B cell (primary cell): Measurements from ENCODE around the gene FAM120B. TPM values are rescaled to one million over a fixed set of nuclear protein-coding genes. Genes with fewer than 3 reads are reported as not detected.
"Not testable (repeated sequence)": the region's sequence is repeated elsewhere in the genome, so short reads cannot be mapped to it uniquely, and the experiment has no call there.

ENCODE experiments used
- ATAC-seq: fragments of 200-7000 bp; cut with Tn5 transposase; one replicate; pipeline ENCODE4 v1.10.0; 2021; ENCODE audit warnings: low read depth, mild to moderate bottlenecking, moderate number of reproducible peaks, moderate library complexity
- CTCF ChIA-PET: fragments of 350-600 bp; sonication (Branson Sonifier 250); formaldehyde crosslinking; loops from one replicate; lab custom pipeline; 2021; ENCODE audit warnings: antibody characterized with exemption, inconsistent platforms; lab: Charles Lee
- POLR2A ChIA-PET: fragments of 350-600 bp; sonication (Branson Sonifier 250); formaldehyde crosslinking; loops from one replicate; lab custom pipeline; 2021; ENCODE audit warnings: antibody characterized with exemption; lab: Charles Lee
- DNase-seq: peaks from one replicate; pipeline ENCODE4 v3.0.0; 2013
- H2AFZ ChIP-seq: 2 replicates; pipeline ENCODE4 v1.6.1; 2012; ENCODE audit warnings: mild to moderate bottlenecking, low read depth, low read length; ENCODE audit not compliant: insufficient read depth, poor library complexity, severe bottlenecking
- H3K27ac ChIP-seq, 2 donors: 1 replicate in 1 of 2; 2 replicates in 1 of 2; pipeline ENCODE4 v1.5.1; 2012 to 2013; ENCODE audit warnings: low read length in 2 of 2, mild to moderate bottlenecking in 2 of 2, moderate library complexity in 1 of 2
- H3K27me3 ChIP-seq, 4 experiments: fragments of 200-600 bp in 1 of 4; sonication (generic) in 1 of 4; replicated peaks in 1 of 4; 1 replicate in 2 of 4; 2 replicates in 2 of 4; pipeline versions ENCODE4 v1.6.1 to v1.7.0; 2013 to 2016; ENCODE audit warnings: low read length in 3 of 4, mild to moderate bottlenecking in 2 of 4, mixed read lengths in 1 of 4, moderate library complexity in 1 of 4; ENCODE audit not compliant: insufficient read depth in 4 of 4, control insufficient read depth in 3 of 4; ENCODE audit errors: control extremely low read depth in 1 of 4
- H3K36me3 ChIP-seq, 2 experiments: replicated peaks in 1 of 2; 1 replicate in 1 of 2; 2 replicates in 1 of 2; pipeline versions ENCODE4 v1.6.1 to v1.7.1; 2013; ENCODE audit warnings: low read length in 1 of 2; ENCODE audit not compliant: insufficient read depth in 2 of 2, control insufficient read depth in 1 of 2; ENCODE audit errors: control extremely low read depth in 1 of 2, extremely low read depth in 1 of 2
- H3K4me1 ChIP-seq, 2 donors: fragments of 200-600 bp in 1 of 2; sonication (generic) in 1 of 2; 1 replicate in 1 of 2; 2 replicates in 1 of 2; pipeline versions ENCODE4 v1.5.1 to v1.6.1; 2013 to 2017; ENCODE audit warnings: low read length in 2 of 2; ENCODE audit not compliant: control insufficient read depth in 2 of 2, insufficient read depth in 2 of 2
- H3K4me2 ChIP-seq: replicated peaks from 2 replicates; pipeline ENCODE3; 2012; ENCODE audit warnings: mild to moderate bottlenecking, low read depth, low read length; ENCODE audit not compliant: poor library complexity, severe bottlenecking
- H3K4me3 ChIP-seq, 5 experiments: fragments of 200-600 bp in 1 of 5; sonication (generic) in 1 of 5; 1 replicate in 3 of 5; 2 replicates in 2 of 5; pipeline versions ENCODE4 v1.5.1 to v1.7.0; 2011 to 2016; ENCODE audit warnings: low read length in 4 of 5, mild to moderate bottlenecking in 4 of 5, low read depth in 2 of 5, control low read depth in 1 of 5, moderate library complexity in 1 of 5; ENCODE audit not compliant: insufficient read depth in 1 of 5; ENCODE audit errors: control extremely low read depth in 1 of 5, extremely low read depth in 1 of 5
- H3K79me2 ChIP-seq: fragments of 200-600 bp; sonication (generic); one replicate; pipeline ENCODE4 v1.6.0; 2016; ENCODE audit warnings: low read length; ENCODE audit not compliant: control insufficient read depth, insufficient read depth
- H3K9ac ChIP-seq: fragments of 200-600 bp; sonication (generic); 2 replicates; pipeline ENCODE4 v1.6.1; 2017; ENCODE audit warnings: mild to moderate bottlenecking, low read length, moderate library complexity
- H3K9me3 ChIP-seq, 3 donors: one replicate each; pipeline versions ENCODE4 v1.6.1 to v1.7.1; 2013; ENCODE audit warnings: low read length in 2 of 3; ENCODE audit not compliant: control insufficient read depth in 2 of 3, insufficient read depth in 1 of 3; ENCODE audit errors: control extremely low read depth in 1 of 3
- H4K20me1 ChIP-seq: 2 replicates; pipeline ENCODE4 v1.6.0; 2012; ENCODE audit warnings: mild to moderate bottlenecking, low read length; ENCODE audit not compliant: insufficient read depth, control insufficient read depth, poor library complexity, severe bottlenecking
- H3K27ac Mint-ChIP-seq: one replicate; pipeline ENCODE4 v1.8.0; 2021; ENCODE audit warnings: mixed read lengths
- H3K27me3 Mint-ChIP-seq: one replicate; pipeline ENCODE4 v1.8.0; 2021; ENCODE audit warnings: mixed read lengths
- H3K4me1 Mint-ChIP-seq: one replicate; pipeline ENCODE4 v1.8.0; 2021; ENCODE audit warnings: mixed read lengths
- H3K4me3 Mint-ChIP-seq: one replicate; pipeline ENCODE4 v1.8.0; 2021; ENCODE audit warnings: mixed read lengths
- H3K9me3 Mint-ChIP-seq: one replicate; pipeline ENCODE4 v1.8.0; 2022; ENCODE audit warnings: mixed read lengths; ENCODE audit not compliant: insufficient read depth
- EZH2 ChIP-seq: IDR thresholded peaks from 2 replicates; pipeline ENCODE4 v1.6.1; 2012; ENCODE audit warnings: borderline replicate concordance, low read depth, mild to moderate bottlenecking, moderate library complexity, low read length; ENCODE audit not compliant: insufficient read depth, poor library complexity, severe bottlenecking
- WGBS: methylation state at CpG from one replicate; pipeline ENCODE4 v1.1.5; 2013; ENCODE audit warnings: missing lambda C conversion rate; ENCODE audit not compliant: insufficient coverage; 5-methylcytosine and 5-hydroxymethylcytosine counted together
- intact Hi-C: fragments of 100-400 bp; cut with micrococcal nuclease; formaldehyde crosslinking; loops from one replicate; pipeline ENCODE4 v1.10.0; 2022
- polyA plus RNA-seq: library from polyadenylated mRNA; depleted of rRNA; stranded (reverse); fragments of >200 nt; gene quantifications from 2 replicates; pipeline ENCODE4 v1.2.3, GENCODE V29; 2012
- total RNA-seq, 2 donors: library from RNA; stranded (reverse); fragments of 120-200 nt in 1 of 2; gene quantifications; 1 replicate in 1 of 2; 2 replicates in 1 of 2; pipeline versions ENCODE4 v1.2.3 to v1.2.4, GENCODE V29; 2013 to 2022
- TF ChIP-seq, protein P1 (sequence below): fragments of 200-600 bp; IDR thresholded peaks from one replicate; pipeline ENCODE4 v1.8.0; 2022; ENCODE audit warnings: antibody characterized with exemption, mild to moderate bottlenecking

FAM120B gene
- total and polyA plus RNA-seq, 2 donors (not counting 1 experiment from before 2014, with no cell fraction given), result 12.5 to 51.7 TPM

DNA sequence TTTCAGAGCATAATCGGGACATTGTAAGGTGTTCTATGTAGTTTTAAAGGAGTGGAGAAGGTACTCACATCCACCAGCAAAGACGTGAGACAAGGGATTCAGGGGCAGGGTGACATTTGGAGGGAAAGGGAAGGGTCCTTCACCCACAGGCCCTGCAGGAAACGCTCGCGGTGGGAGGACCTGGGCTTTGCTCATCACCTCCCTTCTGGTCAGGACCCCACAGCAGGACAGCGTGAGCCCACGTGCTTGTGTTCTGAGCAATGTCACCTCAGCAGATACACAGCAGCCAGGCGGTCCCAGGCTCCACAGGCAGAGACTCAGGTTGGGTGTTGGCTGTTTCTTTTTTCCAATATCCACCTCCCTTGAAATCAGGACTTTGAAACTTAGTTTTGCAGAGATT lies 43.1 kb upstream of the FAM120B start:
- H3K79me2 ChIP-seq, result no peaks in the 10 kb centered on the region
- no peak overlapping the region for H3K27ac Mint-ChIP-seq
- ChIA-PET POLR2A (no interaction called here), CTCF (interaction anchor here (0.7 kb wide), 1 partner anchor 542 kb away, joined by 5 read pairs; no protein-coding TSS in a partner anchor)
- no peaks in the 10 kb centered on the region for H3K4me1 ChIP-seq
- no peaks in the 10 kb centered on the region for H3K9me3 ChIP-seq
- H3K9me3 Mint-ChIP-seq, result no peaks in the 10 kb centered on the region
- no peak overlapping the region for H3K27ac ChIP-seq
- no peaks in the 10 kb centered on the region for H3K4me1 Mint-ChIP-seq
- TF ChIP-seq, protein P1, sequence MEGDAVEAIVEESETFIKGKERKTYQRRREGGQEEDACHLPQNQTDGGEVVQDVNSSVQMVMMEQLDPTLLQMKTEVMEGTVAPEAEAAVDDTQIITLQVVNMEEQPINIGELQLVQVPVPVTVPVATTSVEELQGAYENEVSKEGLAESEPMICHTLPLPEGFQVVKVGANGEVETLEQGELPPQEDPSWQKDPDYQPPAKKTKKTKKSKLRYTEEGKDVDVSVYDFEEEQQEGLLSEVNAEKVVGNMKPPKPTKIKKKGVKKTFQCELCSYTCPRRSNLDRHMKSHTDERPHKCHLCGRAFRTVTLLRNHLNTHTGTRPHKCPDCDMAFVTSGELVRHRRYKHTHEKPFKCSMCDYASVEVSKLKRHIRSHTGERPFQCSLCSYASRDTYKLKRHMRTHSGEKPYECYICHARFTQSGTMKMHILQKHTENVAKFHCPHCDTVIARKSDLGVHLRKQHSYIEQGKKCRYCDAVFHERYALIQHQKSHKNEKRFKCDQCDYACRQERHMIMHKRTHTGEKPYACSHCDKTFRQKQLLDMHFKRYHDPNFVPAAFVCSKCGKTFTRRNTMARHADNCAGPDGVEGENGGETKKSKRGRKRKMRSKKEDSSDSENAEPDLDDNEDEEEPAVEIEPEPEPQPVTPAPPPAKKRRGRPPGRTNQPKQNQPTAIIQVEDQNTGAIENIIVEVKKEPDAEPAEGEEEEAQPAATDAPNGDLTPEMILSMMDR, result no peak
- TF ChIP-seq EZH2, result no peak
- peaks cover 19% of the 10 kb centered on the region for H3K27me3 Mint-ChIP-seq
- intact Hi-C loops, result no loop called here
- no peak overlapping the region for H3K4me3 Mint-ChIP-seq
- H3K36me3 ChIP-seq, result no peaks in the 10 kb centered on the region
- no peak overlapping the region for H3K4me3 ChIP-seq
- no peak for DNase-seq
- ATAC-seq, result no peak
- no peak overlapping the region for H3K9ac ChIP-seq
- peaks cover 0 to 17% (median 0%) of the 10 kb centered on the region in 4 experiments for H3K27me3 ChIP-seq
- no peaks in the 10 kb centered on the region for H4K20me1 ChIP-seq
- H3K4me2 ChIP-seq, result no peak overlapping the region
- WGBS, result 87% methylated on average over 6 of the region's 8 CpGs
- no peak overlapping the region for H2AFZ ChIP-seq

DNA sequence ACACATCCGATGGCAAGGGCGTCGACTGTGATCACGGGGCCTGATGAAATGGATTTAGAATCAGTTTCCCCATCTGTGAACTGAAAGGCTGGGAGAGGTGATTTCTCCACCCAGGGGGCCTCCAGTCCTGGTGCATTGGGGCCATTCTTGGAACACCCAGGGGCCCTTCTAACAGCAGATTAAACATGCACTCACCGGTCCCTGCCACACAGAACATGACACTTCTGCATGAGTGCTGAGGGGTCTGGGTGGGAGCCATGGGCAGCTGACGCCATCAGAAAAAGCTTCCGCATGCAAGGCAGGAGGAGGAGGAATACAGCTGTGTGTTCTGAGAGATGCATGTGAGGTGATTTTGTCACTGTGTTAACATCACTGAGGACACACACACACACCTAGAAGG lies 42.5 kb upstream of the FAM120B start:
- Mint-ChIP-seq H3K4me3 (no peak overlapping the region), H3K27me3 (peaks cover 19% of the 10 kb centered on the region), H3K27ac (peak overlapping the region; percentile 20), H3K4me1 (no peaks in the 10 kb centered on the region), H3K9me3 (no peaks in the 10 kb centered on the region)
- Histone ChIP-seq H3K4me1 (no peaks in the 10 kb centered on the region), H3K36me3 (no peaks in the 10 kb centered on the region), H3K27me3 (peaks cover 0 to 17% (median 0%) of the 10 kb centered on the region in 4 experiments), H2AFZ (no peak overlapping the region), H3K4me2 (no peak overlapping the region), H3K79me2 (no peaks in the 10 kb centered on the region), H3K9ac (no peak overlapping the region), H3K4me3 (no peak overlapping the region), H4K20me1 (no peaks in the 10 kb centered on the region), H3K9me3 (no peaks in the 10 kb centered on the region), H3K27ac (no peak overlapping the region)
- POLR2A ChIA-PET, result no interaction called here
- ATAC-seq (no peak), DNase-seq (no peak)
- CTCF ChIA-PET, result no interaction called here
- TF ChIP-seq, protein P1, result no peak
- no peak for TF ChIP-seq EZH2
- intact Hi-C loops, result no loop called here
- 95% methylated on average over 5 of the region's 7 CpGs for WGBS

DNA sequence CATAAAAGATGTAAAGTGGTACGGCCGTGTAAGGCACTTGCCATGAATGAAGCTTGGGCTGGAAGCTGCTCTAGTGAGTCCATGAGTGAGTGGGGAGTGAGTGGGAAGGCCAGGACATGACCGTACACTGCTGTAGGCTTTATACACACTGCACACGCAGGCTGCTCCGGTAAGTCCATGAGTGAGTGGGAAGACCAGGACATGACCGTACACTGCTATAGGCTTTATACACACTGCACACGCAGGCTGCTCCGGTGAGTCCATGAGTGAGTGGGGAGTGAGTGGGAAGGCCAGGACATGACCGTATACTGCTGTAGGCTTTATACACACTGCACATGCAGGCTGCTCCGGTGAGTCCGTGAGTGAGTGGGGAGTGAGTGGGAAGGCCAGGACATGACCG lies 41.9 kb upstream of the FAM120B start:
- POLR2A ChIA-PET, H3K27ac Mint-ChIP-seq, H2AFZ ChIP-seq, H3K4me3 ChIP-seq, H3K4me1 Mint-ChIP-seq, H3K79me2 ChIP-seq, DNase-seq, H3K4me3 Mint-ChIP-seq, H3K9me3 Mint-ChIP-seq, H3K9ac ChIP-seq, intact Hi-C loops, H4K20me1 ChIP-seq, H3K27ac ChIP-seq, H3K4me1 ChIP-seq, CTCF ChIA-PET, H3K9me3 ChIP-seq, ATAC-seq, H3K4me2 ChIP-seq, H3K36me3 ChIP-seq: not testable (repeated sequence)
- H3K27me3 Mint-ChIP-seq, result peaks cover 19% of the 10 kb centered on the region
- WGBS, result 96% methylated on average over 4 of the region's 12 CpGs
- H3K27me3 ChIP-seq, result peaks cover 0 to 17% (median 0%) of the 10 kb centered on the region in 4 experiments
